IPS-18c (cell line): ENCODE results near the gene RTN4RL1.
A peak's percentile ranks its signal among the peaks of the same experiment; 100 is the strongest.
"Not testable (repeated sequence)": the region's sequence is repeated elsewhere in the genome, so short reads cannot be mapped to it uniquely, and the experiment has no call there.

Source experiments
- H3K4me3 ChIP-seq: 2 replicates; pipeline ENCODE4 v1.7.0; 2013; ENCODE audit warnings: low read depth, mild to moderate bottlenecking, low read length, moderate library complexity; ENCODE audit not compliant: insufficient read depth
- H3K9me3 ChIP-seq: one replicate; pipeline ENCODE4 v1.6.1; 2013; ENCODE audit warnings: mild to moderate bottlenecking, low read length, moderate library complexity; ENCODE audit not compliant: control insufficient read depth, insufficient read depth

The RTN4RL1 gene

DNA sequence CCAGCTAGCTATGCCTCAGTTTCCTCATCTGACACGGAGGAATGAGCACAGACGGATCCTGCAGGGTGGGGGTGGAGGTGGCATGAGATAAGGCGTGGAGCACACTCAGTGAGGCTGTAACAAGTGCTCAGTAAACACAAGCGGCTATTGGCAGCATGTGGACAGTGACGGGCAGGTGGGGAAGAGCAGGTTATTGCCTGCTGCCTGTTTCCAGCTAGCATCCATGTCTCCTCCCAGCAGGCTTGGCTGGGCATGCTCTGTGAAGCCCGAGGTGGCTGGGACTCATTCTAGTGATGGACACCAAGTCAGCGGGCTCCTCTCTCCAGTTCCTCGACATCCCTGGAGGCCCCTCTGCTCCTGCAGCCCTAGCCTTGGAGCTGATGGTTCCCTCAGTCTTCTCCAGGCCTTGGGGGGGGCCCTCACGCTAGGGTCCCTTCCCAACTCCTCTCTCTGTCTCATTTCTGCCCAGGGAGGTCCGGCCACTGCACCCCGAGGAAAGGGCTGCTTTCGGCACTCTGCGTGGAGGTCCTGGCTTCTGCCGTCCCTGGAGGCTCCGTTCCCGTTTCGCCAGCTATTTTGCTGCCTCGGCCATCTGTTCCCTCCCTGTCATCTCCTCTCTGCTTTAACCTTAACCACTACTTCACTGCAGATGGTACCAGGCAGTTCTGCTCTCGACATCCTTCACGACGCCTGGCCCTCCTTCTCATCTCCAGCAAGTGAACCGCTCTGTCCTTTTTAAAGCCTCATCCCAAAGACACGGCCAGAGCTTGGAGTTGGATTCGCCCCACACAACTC is 6.2 kb downstream of the RTN4RL1 start:
- no peak overlapping the region for H3K4me3 ChIP-seq
- no peaks in the 10 kb centered on the region for H3K9me3 ChIP-seq

DNA sequence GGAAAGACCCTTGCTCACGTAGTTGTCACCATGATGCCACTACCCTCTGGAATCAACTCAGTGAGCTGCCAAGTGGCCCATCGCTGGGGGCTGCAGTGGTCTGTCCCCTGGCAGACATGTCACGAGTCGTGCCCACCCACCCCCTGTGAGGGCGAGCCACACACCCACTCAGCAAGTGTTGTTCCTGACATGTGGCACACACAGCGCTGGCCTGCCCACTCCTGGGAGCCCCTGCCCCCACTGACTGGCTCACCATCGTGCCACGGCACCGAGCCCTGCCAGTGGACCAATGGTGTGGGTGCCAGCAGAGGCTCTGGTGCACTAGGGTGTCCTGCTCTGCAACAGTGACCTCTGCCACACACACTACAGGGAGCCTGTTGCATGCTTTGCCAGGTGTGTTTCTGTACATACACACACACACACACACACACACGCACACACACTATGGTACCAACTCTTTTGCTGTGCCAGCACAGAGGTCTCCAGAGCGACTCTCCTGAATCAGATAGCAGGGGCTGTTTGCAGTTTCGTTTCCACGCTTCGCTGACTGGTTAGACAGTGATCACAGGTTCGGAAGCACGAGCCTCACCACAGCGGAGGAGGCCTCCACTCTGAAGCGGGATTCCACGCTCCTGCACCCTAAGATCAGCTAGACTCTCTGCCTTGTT is 7.7 kb downstream of the RTN4RL1 start:
- H3K4me3 ChIP-seq: no peak overlapping the region
- no peaks in the 10 kb centered on the region for H3K9me3 ChIP-seq

DNA sequence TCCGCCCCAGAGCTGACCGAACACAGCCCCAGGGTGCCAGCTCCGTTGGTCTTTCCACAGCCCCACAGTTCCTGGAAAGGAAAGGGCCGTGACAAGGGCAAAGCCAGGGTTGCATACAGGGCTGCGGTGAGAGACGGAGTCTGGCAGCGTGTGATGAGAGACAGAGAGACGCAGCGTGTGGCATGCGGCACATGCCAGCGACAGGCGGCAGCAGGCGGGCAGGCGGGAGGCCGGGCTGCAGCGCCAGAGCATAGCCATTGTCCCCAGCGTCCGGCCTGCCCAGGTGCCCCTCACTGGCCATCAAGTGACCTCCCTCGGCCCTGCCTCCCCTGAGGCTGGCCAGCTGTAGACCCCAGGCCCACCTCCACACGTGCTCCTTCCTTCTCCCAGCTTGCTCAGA is 8.6 kb downstream of the RTN4RL1 start:
- H3K9me3 ChIP-seq: no peaks in the 10 kb centered on the region
- no peak overlapping the region for H3K4me3 ChIP-seq

DNA sequence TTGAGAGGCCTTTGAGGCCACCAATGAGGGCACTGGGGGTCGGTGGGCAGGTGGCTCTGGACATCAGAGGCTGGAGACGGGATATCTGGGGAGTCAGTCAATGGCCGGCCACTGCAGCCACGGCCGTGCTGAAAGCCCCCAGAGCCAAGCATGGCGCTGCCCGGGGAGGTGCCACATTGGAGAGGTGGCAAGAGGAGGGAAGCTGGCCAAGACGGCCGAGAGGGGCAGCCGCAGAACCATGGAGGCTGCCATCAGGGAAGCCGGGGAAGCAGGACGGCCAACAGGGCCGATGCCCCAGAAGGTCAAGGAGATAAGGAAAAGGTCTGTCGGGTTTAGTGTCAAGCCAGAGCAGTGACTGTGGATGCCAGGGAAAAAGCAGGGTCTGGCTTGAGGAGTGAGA is 9.8 kb downstream of the RTN4RL1 start:
- no peak overlapping the region for H3K4me3 ChIP-seq
- no peaks in the 10 kb centered on the region for H3K9me3 ChIP-seq

DNA sequence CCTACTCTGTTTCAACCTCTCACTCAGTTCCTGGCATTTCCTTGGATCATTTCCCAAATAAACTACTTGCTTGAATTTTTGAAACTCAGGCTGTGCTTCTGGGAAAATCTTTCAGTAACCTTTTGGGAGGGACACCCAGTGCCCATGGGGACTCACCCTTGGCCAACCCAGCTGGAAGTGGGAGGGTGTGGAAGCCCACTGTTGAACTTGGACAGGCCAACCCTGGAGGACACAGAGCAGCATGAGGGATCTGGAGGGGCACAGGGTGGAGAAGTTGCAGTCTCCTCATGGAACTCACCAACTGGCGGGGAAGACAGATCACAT is 11.2 kb downstream of the RTN4RL1 start:
- H3K9me3 ChIP-seq: no peaks in the 10 kb centered on the region
- H3K4me3 ChIP-seq: no peak overlapping the region

DNA sequence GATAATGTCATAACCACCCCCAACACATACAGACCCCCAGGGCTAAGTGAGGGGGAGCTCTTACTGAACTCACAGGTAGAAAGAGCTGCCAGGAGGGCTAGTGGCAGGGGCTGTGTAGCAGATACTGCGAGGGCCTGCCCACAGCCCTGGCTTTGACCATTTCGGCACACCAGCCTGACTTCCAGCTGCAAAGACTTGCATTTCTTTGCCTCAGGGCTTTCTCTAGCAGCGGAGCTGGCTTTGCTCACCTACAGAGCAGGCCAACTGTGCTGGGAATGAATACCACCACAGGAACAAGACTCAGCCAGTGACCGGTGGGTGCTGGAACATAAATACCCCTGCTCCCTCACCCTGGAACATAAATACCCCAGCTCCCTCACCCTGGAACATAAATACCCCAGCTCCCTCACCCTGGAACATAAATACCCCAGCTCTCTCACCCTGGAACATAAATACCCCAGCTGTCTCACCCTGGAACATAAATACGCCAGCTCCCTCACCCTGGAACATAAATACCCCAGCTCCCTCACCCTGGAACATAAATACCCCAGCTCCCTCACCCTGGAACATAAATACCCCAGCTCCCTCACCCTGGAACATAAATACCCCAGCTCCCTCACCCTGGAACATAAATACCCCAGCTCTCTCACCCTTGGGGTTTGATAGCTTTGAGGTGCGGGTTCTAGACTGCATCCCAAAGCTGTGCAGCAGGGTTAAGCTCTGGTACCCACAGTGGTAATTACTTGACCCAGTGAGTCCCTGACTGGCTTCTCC is 11.7 kb downstream of the RTN4RL1 start:
- not testable (repeated sequence) for H3K9me3 ChIP-seq

DNA sequence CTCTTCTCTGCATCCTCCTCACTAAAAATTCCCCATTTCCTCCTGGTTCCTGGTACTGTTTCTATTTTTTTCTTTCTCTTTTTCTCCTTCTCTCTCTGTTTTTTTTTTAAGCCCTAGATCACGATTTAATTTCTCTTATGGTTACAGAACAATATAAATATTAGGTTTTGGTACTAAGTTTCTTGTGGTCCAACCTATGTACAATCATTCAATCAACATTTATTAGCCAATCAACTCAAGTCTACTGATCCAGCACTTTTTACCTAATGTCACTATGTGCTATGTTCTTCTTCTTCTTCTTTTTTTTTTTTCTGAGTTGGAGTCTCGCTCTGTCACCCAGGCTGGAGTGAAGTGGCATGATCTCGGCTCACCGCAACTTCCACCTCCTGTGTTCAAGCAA is 12.6 kb downstream of the RTN4RL1 start:
- H3K9me3 ChIP-seq: no peaks in the 10 kb centered on the region
- H3K4me3 ChIP-seq: no peak overlapping the region

More for the DNA sequence above, 11.7 kb downstream of the RTN4RL1 start:
- H3K4me3 ChIP-seq: not testable (repeated sequence)

DNA sequence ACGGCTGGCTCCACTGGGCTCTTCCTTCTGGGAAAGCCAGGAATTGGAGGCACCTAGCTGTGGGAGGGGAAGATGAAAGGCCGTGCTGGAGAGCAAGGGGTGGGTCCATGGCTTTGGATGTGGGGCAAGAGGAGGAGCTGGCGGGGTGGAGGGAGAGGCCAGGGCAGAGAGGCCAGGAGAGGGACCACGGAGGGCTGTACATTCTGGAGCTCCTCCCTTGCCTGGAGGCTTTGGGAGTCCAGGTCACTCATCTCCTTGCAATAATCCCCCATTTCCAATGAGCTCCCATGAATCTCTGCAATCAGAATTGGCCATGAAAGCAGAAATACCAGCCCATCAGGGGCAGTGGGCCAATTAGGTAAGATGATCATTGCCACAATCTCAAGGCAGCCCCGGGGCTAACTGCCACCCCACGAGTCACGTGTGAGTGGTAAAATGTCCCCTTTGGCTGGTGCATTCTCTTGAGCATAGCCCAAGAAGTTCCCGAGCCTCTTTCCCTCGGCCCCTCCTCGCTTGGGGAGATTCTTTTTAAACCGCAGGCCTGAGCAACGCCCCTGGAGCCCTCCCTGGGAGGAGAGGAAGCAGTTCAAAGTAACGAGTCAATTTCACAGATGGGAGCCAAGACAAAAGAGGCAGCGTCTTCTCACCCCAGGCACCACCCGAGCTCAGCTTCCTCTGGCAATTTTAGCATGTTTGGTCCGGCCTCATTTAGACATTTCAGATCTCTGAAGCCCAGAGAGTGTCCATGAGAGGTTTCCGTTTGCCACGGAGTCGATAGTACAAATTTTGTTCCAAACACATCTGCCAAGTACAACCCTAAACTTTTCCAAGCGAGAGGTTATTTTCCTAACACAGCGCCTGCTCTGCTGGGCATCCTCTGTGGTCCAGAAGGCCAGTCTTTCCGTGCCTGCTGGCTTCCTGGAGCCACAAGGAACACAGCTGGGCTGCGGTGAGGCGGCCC is 13.4 kb downstream of the RTN4RL1 start:
- H3K4me3 ChIP-seq: no peak overlapping the region
- H3K9me3 ChIP-seq: no peaks in the 10 kb centered on the region

DNA sequence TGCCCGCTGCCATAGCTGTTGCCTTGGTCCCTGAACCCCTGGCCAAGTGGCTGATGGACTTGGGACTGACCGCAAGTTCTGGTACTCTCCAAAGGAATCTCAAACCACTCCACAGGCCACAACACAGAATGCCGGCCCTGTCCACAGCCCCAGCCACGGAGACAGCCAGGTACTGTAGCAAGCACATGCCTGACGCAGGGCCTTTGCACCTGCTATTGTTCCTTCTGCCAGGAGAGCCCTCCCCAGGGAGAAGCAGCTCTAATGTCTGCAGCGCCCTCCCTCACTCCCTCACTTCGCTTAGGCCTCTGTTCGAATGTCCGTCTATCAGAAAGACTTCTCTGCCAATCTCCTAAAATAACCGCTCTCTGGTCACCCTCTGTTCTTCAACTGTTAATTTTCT is 15.4 kb downstream of the RTN4RL1 start:
- H3K4me3 ChIP-seq: no peak overlapping the region
- peaks cover 1% of the 10 kb centered on the region for H3K9me3 ChIP-seq

DNA sequence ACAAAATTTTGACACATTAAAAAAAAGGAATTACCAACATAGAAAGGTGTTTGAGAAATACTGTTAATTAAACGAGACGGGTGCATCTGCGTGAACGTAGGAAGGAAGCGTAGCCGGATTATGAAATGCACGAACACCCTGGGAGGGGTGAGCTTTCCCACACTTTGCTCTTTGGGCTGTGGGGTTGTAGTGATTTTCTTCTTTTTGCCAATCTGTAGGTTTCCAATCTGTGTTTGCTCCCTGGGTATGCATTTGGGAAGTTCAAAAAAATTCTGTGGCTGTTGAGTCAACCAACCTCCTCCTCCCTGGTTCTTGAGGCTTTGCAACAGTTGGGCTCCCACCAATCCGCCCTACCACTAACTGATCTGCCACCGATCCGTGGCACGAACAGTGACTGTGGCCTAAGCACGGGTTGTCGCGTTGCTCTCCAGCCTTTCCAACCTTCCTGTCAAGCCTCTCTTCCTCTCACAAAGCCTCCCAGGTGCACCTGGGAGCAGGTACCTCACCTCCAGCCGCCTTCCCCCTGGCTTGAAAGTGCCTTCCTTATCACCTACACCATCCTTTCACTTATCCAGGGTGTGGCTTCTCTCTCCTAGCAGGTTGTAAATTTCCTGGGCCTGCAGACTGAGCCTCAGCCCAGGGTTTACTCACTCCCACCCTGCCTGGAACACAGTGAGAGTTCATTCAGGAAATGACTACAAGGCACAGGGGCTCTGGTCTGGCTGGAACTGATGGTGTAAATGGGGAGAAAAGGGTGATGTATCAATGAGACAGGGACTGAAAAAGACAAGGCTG is 16.6 kb downstream of the RTN4RL1 start:
- Histone ChIP-seq H3K4me3 (no peak overlapping the region), H3K9me3 (peaks cover 3% of the 10 kb centered on the region)

DNA sequence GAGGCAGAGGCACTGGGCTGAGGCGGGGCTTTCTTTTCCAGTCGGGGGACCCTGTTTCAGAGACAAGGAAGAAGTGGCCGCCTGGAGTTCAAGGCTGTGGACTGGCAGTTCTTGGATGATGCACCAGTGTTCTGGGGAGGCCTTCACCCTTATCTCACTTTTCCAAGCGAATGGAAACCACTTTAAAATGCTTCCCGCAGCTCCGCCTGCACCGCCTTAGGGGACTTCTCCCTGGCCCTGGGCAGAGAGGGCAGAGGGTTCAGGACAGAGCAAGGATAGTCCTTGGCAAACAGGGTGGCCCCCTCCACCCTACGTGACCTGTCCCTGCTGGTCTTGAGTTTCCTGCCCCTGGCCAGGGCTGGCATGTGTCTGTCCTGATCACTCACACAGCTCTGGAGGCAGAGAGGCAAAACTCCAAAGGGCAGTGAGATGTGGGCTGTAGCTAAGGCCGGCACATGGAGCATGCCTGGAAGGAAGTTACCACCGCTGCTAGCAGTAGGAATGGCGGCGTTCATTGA is 20.6 kb downstream of the RTN4RL1 start:
- Histone ChIP-seq H3K9me3 (peaks cover 3% of the 10 kb centered on the region), H3K4me3 (no peak overlapping the region)

DNA sequence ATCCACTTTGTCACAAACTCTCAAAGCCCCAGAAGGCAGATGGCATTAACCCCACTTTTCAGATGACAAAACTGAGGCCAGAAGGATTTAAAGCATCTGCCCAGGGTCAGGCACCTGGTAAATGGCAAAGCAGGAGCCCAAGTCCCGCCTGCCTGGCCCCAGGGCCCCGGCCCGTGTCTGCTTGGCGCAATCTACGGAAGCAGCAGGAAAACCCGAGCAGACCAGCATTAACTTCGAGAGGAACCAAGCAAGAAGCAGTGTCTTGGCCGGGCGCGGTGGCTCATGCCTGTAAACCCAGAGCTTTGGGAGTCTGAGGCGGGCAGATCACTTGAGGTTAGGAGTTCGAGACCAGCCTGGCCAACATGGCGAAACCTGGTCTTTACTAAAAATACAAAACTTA is 21.6 kb downstream of the RTN4RL1 start:
- Histone ChIP-seq H3K4me3 (no peak overlapping the region), H3K9me3 (peaks cover 3% of the 10 kb centered on the region)

DNA sequence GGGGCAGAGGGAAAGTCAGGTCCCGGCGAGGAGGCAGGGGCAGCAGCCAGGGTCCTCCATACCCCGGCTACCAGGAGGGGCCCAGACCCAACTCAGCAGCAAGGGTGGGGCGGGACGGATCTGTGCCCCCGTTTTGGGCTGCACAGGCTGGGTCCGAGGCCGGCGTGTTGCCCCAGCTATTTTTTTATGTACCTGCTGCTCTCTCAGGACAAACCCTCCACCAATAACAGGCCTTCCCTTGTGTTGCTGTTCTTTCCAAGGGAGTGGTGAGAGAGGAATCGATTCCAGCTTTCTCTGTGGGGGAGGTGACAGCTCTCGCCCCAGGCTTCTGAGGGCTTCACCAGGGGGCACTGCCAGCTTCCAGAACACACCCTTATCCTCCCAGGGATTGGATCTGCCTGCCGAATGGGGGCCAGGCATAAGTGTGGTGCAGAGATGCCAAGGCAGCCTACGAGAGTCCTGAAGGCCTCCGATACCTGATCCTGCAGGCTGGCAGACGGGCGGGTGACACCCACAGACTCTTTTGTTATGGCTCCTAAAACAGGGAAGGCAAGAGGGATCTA is 22.3 kb downstream of the RTN4RL1 start:
- Histone ChIP-seq H3K9me3 (peaks cover 3% of the 10 kb centered on the region), H3K4me3 (no peak overlapping the region)

DNA sequence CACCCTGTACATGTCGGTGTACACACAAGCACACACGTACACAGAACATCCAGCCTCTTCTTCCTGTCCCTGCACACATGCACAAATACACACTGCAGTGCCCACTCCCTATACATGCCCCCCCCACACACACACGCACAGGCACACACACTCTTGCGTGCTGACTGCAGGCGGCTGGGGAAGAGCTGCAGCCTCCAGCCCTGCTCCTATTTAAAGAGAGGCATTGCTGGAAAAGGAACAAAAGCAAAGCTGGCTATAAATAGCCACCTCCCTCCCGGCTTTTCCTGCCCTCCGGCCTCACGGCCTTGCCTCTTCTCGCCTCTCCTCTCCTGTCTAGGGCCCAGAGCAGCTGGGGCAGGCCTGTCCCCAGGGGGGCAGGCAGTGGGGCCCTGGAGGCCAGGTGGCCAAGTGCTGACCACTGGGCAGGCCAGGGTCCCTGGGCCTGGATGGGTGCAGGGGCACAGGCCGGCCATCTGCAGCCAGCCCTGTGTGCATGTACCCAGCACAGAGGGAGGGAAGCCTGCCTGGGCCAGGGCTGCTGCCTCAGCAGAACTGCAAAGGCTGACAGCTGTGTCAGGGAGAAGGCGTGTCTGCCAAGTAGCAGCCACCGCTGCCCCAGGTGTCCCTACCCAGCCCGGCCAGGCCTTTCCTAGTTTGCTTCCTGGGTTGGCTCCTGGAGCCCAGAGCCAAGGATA is 25.4 kb downstream of the RTN4RL1 start:
- no peak overlapping the region for H3K4me3 ChIP-seq

DNA sequence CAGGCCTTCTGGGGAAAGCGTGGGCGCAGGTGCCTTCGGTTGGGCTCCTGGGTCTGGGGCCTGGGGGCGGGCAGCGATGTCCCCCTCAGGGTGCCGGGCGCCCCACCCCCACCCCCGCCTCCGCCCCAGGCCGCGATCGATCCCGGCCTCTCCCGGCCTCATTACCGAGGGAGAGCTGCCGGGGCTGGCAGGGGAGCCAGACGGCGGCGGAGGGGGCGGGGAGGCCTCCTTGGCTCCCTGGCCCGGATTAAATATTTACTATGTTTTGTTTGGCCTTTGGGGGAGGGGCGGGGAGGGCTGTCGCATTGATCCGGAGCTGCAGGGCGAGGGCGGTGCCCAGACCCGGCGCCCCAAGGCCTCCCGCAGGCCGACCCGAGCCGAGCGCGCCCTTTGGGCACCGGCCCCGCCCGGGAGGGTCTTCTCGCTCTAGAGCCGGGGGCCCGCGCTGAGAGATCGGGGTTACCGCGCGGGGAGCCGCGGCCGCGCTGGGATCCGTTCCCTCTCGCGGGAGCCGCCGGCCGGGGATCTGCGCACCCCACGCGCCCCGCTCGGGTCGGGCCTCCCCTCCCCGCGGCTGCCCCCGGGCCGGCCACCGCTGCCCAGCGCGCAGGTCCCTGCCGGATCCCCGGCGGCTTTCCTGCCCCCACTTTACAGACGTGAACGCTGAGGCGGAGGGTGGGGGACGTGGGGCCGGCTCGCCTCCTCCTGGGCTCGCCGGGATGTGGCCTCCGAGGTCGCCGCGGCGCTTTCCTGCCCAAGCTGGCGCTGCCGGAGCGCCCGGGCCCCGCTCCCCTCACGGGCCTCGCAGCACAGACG is 27.0 kb downstream of the RTN4RL1 start:
- Histone ChIP-seq H3K9me3 (no peaks in the 10 kb centered on the region), H3K4me3 (peak overlapping the region; percentile 57)

More for the DNA sequence above, 25.4 kb downstream of the RTN4RL1 start:
- peaks cover 1% of the 10 kb centered on the region for H3K9me3 ChIP-seq
